ENCODE measurements around the gene ZNF45. TPM values are rescaled to one million over a fixed set of nuclear protein-coding genes. Genes with fewer than 3 reads are reported as not detected.

The ZNF45 gene
- polyA plus RNA-seq, 3 donors = 2.1 to 6.3 (median 6.0) TPM

Small RNA genes within 50 kb of the gene (small RNA-seq; reads per million reads assigned to genes)
- gene AC006213.5 (ENCODE audit: insufficient read length, low read depth) = not detected

Other genes with a start within 250 kb of the ZNF45 start
- gene IRGC, start 219.2 kb downstream of the ZNF45 start, polyA plus RNA-seq = not detected
- gene SMG9, start 180.3 kb downstream of the ZNF45 start, polyA plus RNA-seq = 10 to 100 TPM in 1 of 3 donors, 1 to 10 TPM in 2; 1.3 to 26.1 (median 2.4) TPM
- 10 to 100 TPM; 12.9 to 70.4 (median 17.1) TPM for gene KCNN4, start 154.3 kb downstream of the ZNF45 start, polyA plus RNA-seq
- under 1 TPM; 0.19 to 0.39 (median 0.24) TPM for gene LYPD5, start 132.8 kb downstream of the ZNF45 start, polyA plus RNA-seq
- gene ZNF283, start 108.0 kb downstream of the ZNF45 start, polyA plus RNA-seq = 1 to 10 TPM in 2 of 3 donors, under 1 TPM in 1; 0.80 to 2.5 (median 2.0) TPM
- under 1 TPM in 1 of 3 donors, not detected in 2; 0.44 TPM for gene ZNF404, start 51.3 kb downstream of the ZNF45 start, polyA plus RNA-seq
- gene ZNF221, start 15.9 kb upstream of the ZNF45 start, polyA plus RNA-seq = under 1 TPM in 2 of 3 donors, not detected in 1; 0.13 to 0.29 TPM
- 1 to 10 TPM; 1.2 to 3.0 (median 1.4) TPM for gene ZNF155, start 48.9 kb upstream of the ZNF45 start, polyA plus RNA-seq
- 1 to 10 TPM; 1.0 to 3.9 (median 1.3) TPM for gene ZNF230, start 67.7 kb upstream of the ZNF45 start, polyA plus RNA-seq
- 1 to 10 TPM; 1.0 to 1.5 (median 1.1) TPM for gene ZNF222, start 90.1 kb upstream of the ZNF45 start, polyA plus RNA-seq
- gene ZNF223, start 116.8 kb upstream of the ZNF45 start, polyA plus RNA-seq = 1 to 10 TPM; 1.1 to 2.0 (median 1.2) TPM
- 1 to 10 TPM in 1 of 3 donors, under 1 TPM in 2; 0.04 to 1.3 (median 0.13) TPM for gene ZNF284, start 136.9 kb upstream of the ZNF45 start, polyA plus RNA-seq
- 10 to 100 TPM in 1 of 3 donors, 1 to 10 TPM in 2; 2.9 to 30.1 (median 3.5) TPM for gene ZNF224, start 159.1 kb upstream of the ZNF45 start, polyA plus RNA-seq
- gene ZNF225, start 178.1 kb upstream of the ZNF45 start, polyA plus RNA-seq = 1 to 10 TPM in 1 of 3 donors, under 1 TPM in 2; 0.86 to 1.1 (median 0.93) TPM
- gene ZNF234, start 206.3 kb upstream of the ZNF45 start, polyA plus RNA-seq = 1 to 10 TPM in 2 of 3 donors, under 1 TPM in 1; 0.73 to 2.3 (median 2.2) TPM
- gene ZNF226, start 229.8 kb upstream of the ZNF45 start, polyA plus RNA-seq = 10 to 100 TPM in 2 of 3 donors, 1 to 10 TPM in 1; 9.3 to 16.6 (median 16.3) TPM

All from CD14-positive monocyte (primary cell).